GM08714 (cell line): ENCODE measurements around the gene NOL7.

ENCODE experiments used
- H3K4me3 ChIP-seq: fragments of 200-500 bp; sonication (Bioruptor generic); 2 replicates; pipeline ENCODE4 v1.5.1; 2014; ENCODE audit warnings: mild to moderate bottlenecking, low read length, inconsistent platforms
- ZNF274 ChIP-seq: IDR thresholded peaks from 2 replicates; pipeline ENCODE4 v1.6.1; 2012; ENCODE audit warnings: mild to moderate bottlenecking, low read depth, low read length

The NOL7 gene

GRCh38 chr6:13654496-13654895 is 39.4 kb downstream of the NOL7 start:
- TF ChIP-seq ZNF274 = no peak
- H3K4me3 ChIP-seq = no peak overlapping the region

- H3K4me3 ChIP-seq = no peak overlapping the region
- TF ChIP-seq ZNF274 = no peak
Observed at GRCh38 chr6:13655700-13656099, 40.6 kb downstream of the NOL7 start.

GRCh38 chr6:13660273-13660672 is 45.1 kb downstream of the NOL7 start:
- no peak overlapping the region for H3K4me3 ChIP-seq
- TF ChIP-seq ZNF274 = no peak

GRCh38 chr6:13660893-13661292 is 45.8 kb downstream of the NOL7 start:
- H3K4me3 ChIP-seq = no peak overlapping the region
- no peak for TF ChIP-seq ZNF274

- TF ChIP-seq ZNF274 = no peak
- no peak overlapping the region for H3K4me3 ChIP-seq
Observed at GRCh38 chr6:13661647-13662046, 46.5 kb downstream of the NOL7 start.

GRCh38 chr6:13662651-13663334 is 47.7 kb downstream of the NOL7 start:
- no peak for TF ChIP-seq ZNF274
- no peak overlapping the region for H3K4me3 ChIP-seq

GRCh38 chr6:13663986-13664385 is 48.9 kb downstream of the NOL7 start:
- no peak for TF ChIP-seq ZNF274
- no peak overlapping the region for H3K4me3 ChIP-seq

GRCh38 chr6:13664703-13665352 is 49.7 kb downstream of the NOL7 start:
- no peak overlapping the region for H3K4me3 ChIP-seq
- TF ChIP-seq ZNF274 = no peak

- no peak for TF ChIP-seq ZNF274
- no peak overlapping the region for H3K4me3 ChIP-seq
Observed at GRCh38 chr6:13666194-13667105, 51.3 kb downstream of the NOL7 start.

GRCh38 chr6:13667655-13668054 is 52.5 kb downstream of the NOL7 start:
- no peak for TF ChIP-seq ZNF274
- H3K4me3 ChIP-seq = no peak overlapping the region

GRCh38 chr6:13668291-13668928 is 53.3 kb downstream of the NOL7 start:
- no peak for TF ChIP-seq ZNF274
- no peak overlapping the region for H3K4me3 ChIP-seq

GRCh38 chr6:13669476-13669875 is 54.3 kb downstream of the NOL7 start:
- H3K4me3 ChIP-seq = no peak overlapping the region
- TF ChIP-seq ZNF274 = no peak
